ENCODE results near the gene FBXO42.
A peak's percentile ranks its signal among the peaks of the same experiment; 100 is the strongest.

Gene FBXO42

GRCh38 chr1:16212251-16212961 lies 139.9 kb downstream of the FBXO42 start, which contains the start of gene ARHGEF19:
TSS of gene ARHGEF19 (minus strand) at chr1:16212652. CDS start at chr1:16209054, 3,598 bp downstream.
- Histone ChIP-seq H3K9ac (ENCODE audit: low read length) (no peak within 1 kb of the TSS), H3K4me1 (ENCODE audit: control insufficient read depth, insufficient read depth, low read length) (no peaks in the 10 kb centered on the region)

GRCh38 chr1:16211824-16212223 lies 140.5 kb downstream of the FBXO42 start:
- H3K4me1 ChIP-seq (ENCODE audit: control insufficient read depth, insufficient read depth, low read length) = no peaks in the 10 kb centered on the region

More at GRCh38 chr1:16212251-16212961, 139.9 kb downstream of the FBXO42 start, which contains the start of gene ARHGEF19:
- Histone ChIP-seq H3K36me3 (ENCODE audit: control insufficient read depth, insufficient read depth, low read length) (no peaks in the 10 kb centered on the region), H3K27ac (ENCODE audit: low read depth, low read length) (no peak within 1 kb of the TSS), H3K27me3 (ENCODE audit: control insufficient read depth, insufficient read depth, low read length) (no peaks in the 10 kb centered on the region), H3K4me3 (ENCODE audit: low read length) (no peak within 1 kb of the TSS)

GRCh38 chr1:16210581-16210980 lies 141.7 kb downstream of the FBXO42 start:
- peaks cover 4% of the 10 kb centered on the region for H3K4me1 ChIP-seq (ENCODE audit: control insufficient read depth, insufficient read depth, low read length)
- no peak overlapping the region for H3K27ac ChIP-seq (ENCODE audit: low read depth, low read length)
- H3K36me3 ChIP-seq (ENCODE audit: control insufficient read depth, insufficient read depth, low read length) = no peaks in the 10 kb centered on the region
- H3K9ac ChIP-seq (ENCODE audit: low read length) = no peak overlapping the region
- no peak overlapping the region for H3K4me3 ChIP-seq (ENCODE audit: low read length)
- H3K27me3 ChIP-seq (ENCODE audit: control insufficient read depth, insufficient read depth, low read length) = no peaks in the 10 kb centered on the region

More at GRCh38 chr1:16211824-16212223, 140.5 kb downstream of the FBXO42 start:
- H3K27ac ChIP-seq (ENCODE audit: low read depth, low read length) = no peak overlapping the region
- H3K9ac ChIP-seq (ENCODE audit: low read length) = no peak overlapping the region
- H3K36me3 ChIP-seq (ENCODE audit: control insufficient read depth, insufficient read depth, low read length) = no peaks in the 10 kb centered on the region
- no peaks in the 10 kb centered on the region for H3K27me3 ChIP-seq (ENCODE audit: control insufficient read depth, insufficient read depth, low read length)
- no peak overlapping the region for H3K4me3 ChIP-seq (ENCODE audit: low read length)

GRCh38 chr1:16209847-16210407 lies 142.4 kb downstream of the FBXO42 start:
- no peaks in the 10 kb centered on the region for H3K27me3 ChIP-seq (ENCODE audit: control insufficient read depth, insufficient read depth, low read length)
- no peak overlapping the region for H3K9ac ChIP-seq (ENCODE audit: low read length)
- no peak overlapping the region for H3K4me3 ChIP-seq (ENCODE audit: low read length)
- H3K4me1 ChIP-seq (ENCODE audit: control insufficient read depth, insufficient read depth, low read length) = peaks cover 4% of the 10 kb centered on the region
- H3K36me3 ChIP-seq (ENCODE audit: control insufficient read depth, insufficient read depth, low read length) = no peaks in the 10 kb centered on the region
- H3K27ac ChIP-seq (ENCODE audit: low read depth, low read length) = no peak overlapping the region

GRCh38 chr1:16209132-16209846 lies 143.0 kb downstream of the FBXO42 start:
- Histone ChIP-seq H3K36me3 (ENCODE audit: control insufficient read depth, insufficient read depth, low read length) (no peaks in the 10 kb centered on the region), H3K4me3 (ENCODE audit: low read length) (no peak overlapping the region), H3K4me1 (ENCODE audit: control insufficient read depth, insufficient read depth, low read length) (peaks cover 4% of the 10 kb centered on the region), H3K27me3 (ENCODE audit: control insufficient read depth, insufficient read depth, low read length) (no peaks in the 10 kb centered on the region), H3K9ac (ENCODE audit: low read length) (no peak overlapping the region), H3K27ac (ENCODE audit: low read depth, low read length) (no peak overlapping the region)

- no peak overlapping the region for H3K27ac ChIP-seq (ENCODE audit: low read depth, low read length)
Measured at GRCh38 chr1:16208270-16208987, 143.9 kb downstream of the FBXO42 start.

GRCh38 chr1:16207318-16208269 lies 144.7 kb downstream of the FBXO42 start:
- Histone ChIP-seq H3K27ac (ENCODE audit: low read depth, low read length) (peak overlapping the region; percentile 83), H3K9ac (ENCODE audit: low read length) (no peak overlapping the region), H3K4me1 (ENCODE audit: control insufficient read depth, insufficient read depth, low read length) (peaks cover 4% of the 10 kb centered on the region), H3K4me3 (ENCODE audit: low read length) (peak overlapping the region; percentile 57), H3K36me3 (ENCODE audit: control insufficient read depth, insufficient read depth, low read length) (no peaks in the 10 kb centered on the region), H3K27me3 (ENCODE audit: control insufficient read depth, insufficient read depth, low read length) (no peaks in the 10 kb centered on the region)

More at GRCh38 chr1:16208270-16208987, 143.9 kb downstream of the FBXO42 start:
- Histone ChIP-seq H3K9ac (ENCODE audit: low read length) (no peak overlapping the region), H3K36me3 (ENCODE audit: control insufficient read depth, insufficient read depth, low read length) (no peaks in the 10 kb centered on the region), H3K4me3 (ENCODE audit: low read length) (no peak overlapping the region), H3K27me3 (ENCODE audit: control insufficient read depth, insufficient read depth, low read length) (no peaks in the 10 kb centered on the region), H3K4me1 (ENCODE audit: control insufficient read depth, insufficient read depth, low read length) (peaks cover 4% of the 10 kb centered on the region)

- no peak overlapping the region for H3K9ac ChIP-seq (ENCODE audit: low read length)
- peak overlapping the region; percentile 83 for H3K27ac ChIP-seq (ENCODE audit: low read depth, low read length)
- H3K4me3 ChIP-seq (ENCODE audit: low read length) = peak overlapping the region; percentile 57
- H3K27me3 ChIP-seq (ENCODE audit: control insufficient read depth, insufficient read depth, low read length) = no peaks in the 10 kb centered on the region
- H3K36me3 ChIP-seq (ENCODE audit: control insufficient read depth, insufficient read depth, low read length) = no peaks in the 10 kb centered on the region
- peaks cover 4% of the 10 kb centered on the region for H3K4me1 ChIP-seq (ENCODE audit: control insufficient read depth, insufficient read depth, low read length)
Measured at GRCh38 chr1:16206547-16207317, 145.5 kb downstream of the FBXO42 start.

- Histone ChIP-seq H3K9ac (ENCODE audit: low read length) (peak overlapping the region; percentile 68), H3K36me3 (ENCODE audit: control insufficient read depth, insufficient read depth, low read length) (no peaks in the 10 kb centered on the region), H3K27ac (ENCODE audit: low read depth, low read length) (peak overlapping the region; percentile 69), H3K4me1 (ENCODE audit: control insufficient read depth, insufficient read depth, low read length) (peaks cover 4% of the 10 kb centered on the region), H3K27me3 (ENCODE audit: control insufficient read depth, insufficient read depth, low read length) (no peaks in the 10 kb centered on the region), H3K4me3 (ENCODE audit: low read length) (peak overlapping the region; percentile 78)
Measured at GRCh38 chr1:16205891-16206546, 146.3 kb downstream of the FBXO42 start.

- Histone ChIP-seq H3K36me3 (ENCODE audit: control insufficient read depth, insufficient read depth, low read length) (no peaks in the 10 kb centered on the region), H3K4me3 (ENCODE audit: low read length) (no peak overlapping the region), H3K27ac (ENCODE audit: low read depth, low read length) (no peak overlapping the region), H3K9ac (ENCODE audit: low read length) (no peak overlapping the region), H3K27me3 (ENCODE audit: control insufficient read depth, insufficient read depth, low read length) (no peaks in the 10 kb centered on the region), H3K4me1 (ENCODE audit: control insufficient read depth, insufficient read depth, low read length) (peaks cover 4% of the 10 kb centered on the region)
Measured at GRCh38 chr1:16205334-16205671, 147.0 kb downstream of the FBXO42 start.

All from rectal smooth muscle tissue (tissue), 1 donor.